GM12865 (cell line): ENCODE measurements around the gene HEMGN.
"Not testable (repeated sequence)": the region's sequence is repeated elsewhere in the genome, so short reads cannot be mapped to it uniquely, and the experiment has no call there.

ENCODE experiments used
- DNase-seq: peaks from one replicate; pipeline ENCODE4 v3.0.0; 2010; ENCODE audit warnings: low read depth
- H3K4me3 ChIP-seq: 2 replicates; pipeline ENCODE4 v1.5.1; 2011; ENCODE audit warnings: mild to moderate bottlenecking, low read depth, low read length, control low read depth
- CTCF ChIP-seq: IDR thresholded peaks from 2 replicates; pipeline ENCODE4 v1.5.1; 2011; ENCODE audit warnings: low read length, control low read depth, low read depth, inconsistent platforms; ENCODE audit not compliant: insufficient read depth; ENCODE audit errors: missing control alignments

Gene HEMGN

GRCh38 chr9:97958812-97959511, 21.0 kb upstream of the HEMGN start:
- DNase-seq: no peak
- no peak for TF ChIP-seq CTCF
- H3K4me3 ChIP-seq: no peak overlapping the region

- no peak overlapping the region for H3K4me3 ChIP-seq
- no peak for TF ChIP-seq CTCF
- DNase-seq: no peak
These were observed 18.4 kb upstream of the HEMGN start for GRCh38 chr9:97956331-97956730.

GRCh38 chr9:97954550-97954989, 16.6 kb upstream of the HEMGN start:
- no peak overlapping the region for H3K4me3 ChIP-seq
- peak; percentile 77 for TF ChIP-seq CTCF
- peak; percentile 76 for DNase-seq

GRCh38 chr9:97950873-97951272, 12.9 kb upstream of the HEMGN start:
- DNase-seq: peak; percentile 62
- not testable (repeated sequence) for H3K4me3 ChIP-seq

- H3K4me3 ChIP-seq, DNase-seq: not testable (repeated sequence)
These were observed 9.1 kb upstream of the HEMGN start for GRCh38 chr9:97947094-97947493.

GRCh38 chr9:97945470-97945869, 7.5 kb upstream of the HEMGN start:
- H3K4me3 ChIP-seq, DNase-seq: not testable (repeated sequence)

GRCh38 chr9:97944612-97945011, 6.6 kb upstream of the HEMGN start:
- H3K4me3 ChIP-seq: no peak overlapping the region
- DNase-seq: no peak
- TF ChIP-seq CTCF: no peak

GRCh38 chr9:97943308-97943855, 5.4 kb upstream of the HEMGN start:
- no peak for DNase-seq
- no peak overlapping the region for H3K4me3 ChIP-seq
- TF ChIP-seq CTCF: no peak
